HG02798 (cell line): ENCODE results near the gene UBE2Q1.
A peak's percentile ranks its signal among the peaks of the same experiment; 100 is the strongest.

Experiments
- ATAC-seq: cut with Tn5 transposase; IDR thresholded peaks from one replicate; pipeline ENCODE4 v1.9.1; 2021; ENCODE audit warnings: mild to moderate bottlenecking; ENCODE audit not compliant: unreplicated experiment, poor library complexity

The UBE2Q1 gene

DNA sequence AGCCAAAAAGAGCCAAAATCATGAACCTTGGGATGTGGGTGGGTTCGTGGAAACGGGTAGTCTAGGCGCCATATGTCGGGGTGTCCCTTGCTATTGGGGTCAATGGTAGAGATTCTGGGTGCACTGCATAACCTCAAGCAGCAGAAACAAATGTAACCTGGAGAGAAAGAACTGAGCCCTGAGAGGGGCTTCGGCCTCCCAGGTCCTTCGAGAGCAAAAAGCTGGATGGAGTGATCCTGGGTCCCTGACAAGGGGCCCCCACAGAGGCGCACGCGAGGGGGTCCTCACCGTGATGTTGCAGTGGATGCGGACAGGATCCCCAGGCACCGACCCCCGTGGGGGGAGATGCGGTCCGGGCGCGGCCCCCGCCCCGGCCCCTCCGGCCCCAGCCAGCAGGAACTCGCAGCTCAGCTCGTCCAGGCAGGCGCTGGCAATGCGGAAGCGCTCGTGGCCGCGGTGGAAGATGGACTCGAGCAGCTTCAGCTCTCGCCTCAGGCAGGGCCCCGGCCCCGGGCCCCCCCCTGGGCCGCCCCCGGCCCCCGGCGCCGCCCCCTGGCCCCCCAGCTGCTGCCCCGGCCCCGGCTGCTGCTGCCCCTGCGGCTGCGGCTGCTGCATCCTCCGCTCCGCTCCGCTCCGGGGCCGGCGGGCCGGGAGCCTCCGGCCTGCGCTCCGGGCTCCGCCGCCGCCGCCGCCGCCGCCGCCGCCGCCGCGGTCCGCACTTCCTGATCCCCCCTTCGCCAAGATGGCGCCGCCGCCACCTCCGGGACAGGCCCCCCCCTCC, at the start of gene UBE2Q1:
UBE2Q1 (minus strand) TSS at position 724 of the 781 bp plus-strand sequence; CDS start at position 615, 109 bp downstream.
- ATAC-seq, result peak; percentile 15

DNA sequence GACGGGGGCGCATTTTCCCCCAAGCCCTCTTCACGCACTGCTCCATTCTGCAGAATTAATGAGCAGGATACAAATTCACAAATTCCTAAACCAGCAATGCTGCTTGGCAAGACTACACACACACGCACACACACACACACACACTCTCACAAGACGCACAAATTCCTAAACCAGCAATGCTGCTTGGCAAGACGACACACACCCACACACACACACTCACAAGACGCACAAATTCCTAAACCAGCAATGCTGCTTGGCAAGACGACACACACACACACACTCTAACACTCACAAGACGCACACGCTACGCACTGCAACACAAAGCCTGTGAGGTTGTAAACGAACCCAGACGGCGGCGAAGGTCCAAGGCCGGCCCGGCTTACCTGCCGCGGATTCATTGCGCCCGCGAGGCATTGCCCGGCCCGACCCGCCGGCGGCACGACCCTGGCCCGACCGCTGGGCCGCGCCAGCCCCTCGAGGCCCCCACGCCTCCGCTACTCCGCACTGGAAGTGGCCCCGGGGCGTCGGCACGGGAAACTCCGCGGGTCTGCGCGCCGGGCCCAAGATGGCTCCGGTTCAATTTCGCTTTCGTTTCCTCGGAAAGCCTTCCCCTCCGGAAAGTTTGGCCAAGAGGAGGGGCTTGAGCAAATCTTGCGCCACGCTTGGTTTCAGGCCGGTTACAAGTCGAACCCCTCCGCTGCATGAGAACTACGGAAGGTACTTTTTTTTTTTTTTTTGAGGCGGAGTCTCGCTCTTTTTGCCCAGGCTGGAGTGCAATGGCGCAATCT, 49.3 kb upstream of the UBE2Q1 start, which contains the start of gene ADAR:
ADAR (minus strand) TSS at position 578 of the 788 bp plus-strand sequence; CDS start at position 398, 180 bp downstream.
- ATAC-seq, result peak; percentile 81

DNA sequence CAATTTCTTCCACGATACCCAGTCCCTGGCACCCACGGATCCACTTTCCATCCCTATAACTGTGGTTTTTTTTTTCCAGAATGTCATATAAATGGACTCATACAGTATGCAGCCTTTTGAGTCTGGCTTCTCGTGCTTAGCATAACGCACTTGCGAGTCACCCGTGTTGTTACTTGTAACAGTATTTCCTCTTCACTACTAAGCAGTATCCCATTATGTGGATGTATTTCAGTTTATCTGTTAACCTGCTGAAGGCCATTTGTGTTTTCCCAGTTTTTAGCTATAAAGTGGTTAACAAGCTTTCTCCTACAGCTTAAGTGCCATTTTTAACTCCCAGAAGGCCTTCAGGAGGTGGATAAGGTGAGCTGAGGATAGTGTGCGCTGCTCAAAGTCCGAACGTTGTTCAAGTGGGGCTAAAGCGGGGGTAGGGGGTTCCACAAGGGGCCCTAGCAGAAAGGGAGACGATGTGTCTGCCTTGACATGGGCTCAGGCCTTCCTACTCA, 48.7 kb upstream of the UBE2Q1 start:
- no peak for ATAC-seq

DNA sequence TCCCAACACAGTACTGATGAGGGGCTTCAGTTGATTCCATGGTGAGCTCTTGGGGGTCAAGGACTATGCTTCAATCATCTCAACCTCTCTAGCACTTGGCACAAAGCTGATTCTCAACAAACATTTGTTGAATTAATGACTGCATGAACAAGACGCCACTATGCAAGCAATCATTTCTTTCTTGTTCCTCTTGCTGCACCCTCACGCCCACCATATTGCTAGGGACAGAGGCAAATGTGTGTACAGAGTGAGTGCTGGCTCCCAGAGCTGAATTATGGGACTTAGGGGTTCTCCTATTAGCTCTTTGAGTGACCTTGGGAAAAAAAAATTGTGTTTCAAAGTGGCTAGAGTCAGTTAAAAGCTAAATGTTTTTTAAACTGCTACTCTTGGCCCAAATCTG, 47.1 kb upstream of the UBE2Q1 start:
- no peak for ATAC-seq

DNA sequence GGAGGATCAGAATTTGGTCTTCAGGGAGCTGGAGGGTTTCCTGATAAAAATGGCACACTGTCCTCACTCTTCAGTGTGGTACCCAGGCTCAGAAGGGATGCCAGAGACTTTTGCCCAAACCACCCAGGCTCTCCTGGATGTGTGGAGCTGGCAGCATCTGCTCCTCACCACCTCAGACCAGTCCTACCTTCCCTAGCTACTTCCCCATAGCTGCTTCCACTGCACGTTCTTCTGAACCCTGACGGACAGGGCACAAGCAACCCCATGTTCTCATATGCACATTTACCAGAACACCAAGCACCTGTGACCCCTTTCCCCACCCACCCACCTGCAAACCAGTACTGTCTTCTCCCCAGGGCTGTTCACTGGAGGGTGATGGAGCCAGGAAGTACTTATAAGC, 44.9 kb upstream of the UBE2Q1 start:
- no peak for ATAC-seq

DNA sequence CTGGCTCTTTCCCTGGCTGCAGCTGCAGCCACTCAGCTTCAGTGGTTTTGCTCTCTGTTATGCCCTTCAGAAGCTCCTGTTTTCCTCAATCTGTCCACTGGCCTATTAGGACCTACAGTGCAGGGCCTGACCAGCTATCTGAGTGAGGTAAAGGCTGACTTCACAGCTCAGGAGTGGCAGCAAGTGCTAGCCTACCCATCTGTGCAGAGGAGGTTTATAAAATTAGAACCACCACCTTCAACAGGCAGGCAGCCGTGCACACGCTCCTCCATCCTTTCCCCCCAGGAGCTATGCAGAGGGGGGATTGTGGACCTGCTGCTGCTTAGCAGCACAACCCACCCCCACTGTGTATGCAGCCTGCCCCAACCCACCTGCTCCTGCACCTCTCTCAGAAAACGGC, 41.2 kb upstream of the UBE2Q1 start:
- no peak for ATAC-seq

DNA sequence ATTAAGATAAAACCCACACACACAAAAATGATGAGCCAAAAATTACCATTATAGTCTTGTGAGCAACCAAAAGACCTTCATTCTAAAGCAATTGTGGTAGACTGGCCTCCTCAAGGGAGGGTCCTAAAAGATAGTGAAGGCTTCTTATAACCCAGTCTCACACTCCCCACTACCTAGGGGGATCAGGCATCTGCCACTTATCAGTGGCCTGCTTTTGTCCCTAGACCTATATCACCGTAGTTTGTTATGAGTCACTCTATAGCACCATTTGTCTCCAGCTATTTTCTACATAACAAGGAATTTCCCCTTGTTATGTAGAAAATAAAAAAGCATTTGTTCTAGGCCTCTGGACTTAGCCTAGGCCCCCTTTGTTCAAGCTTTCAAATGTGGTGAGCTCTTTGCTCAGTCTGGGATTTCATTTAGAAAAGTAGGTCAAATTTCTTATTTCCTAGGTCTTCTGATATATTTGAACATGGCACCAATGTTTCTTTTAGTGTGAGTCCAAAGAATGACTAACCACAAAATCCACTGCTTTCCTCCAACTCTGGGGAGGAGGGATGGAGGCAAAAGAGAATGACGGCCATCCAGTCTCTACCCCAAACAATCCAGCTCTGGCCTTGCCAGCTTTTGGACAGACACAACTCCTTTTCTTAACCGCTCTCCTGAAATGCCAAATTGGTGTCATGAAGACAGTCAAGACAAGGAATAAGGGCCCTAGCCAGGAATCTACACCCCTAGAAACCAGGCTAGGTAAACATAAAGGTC, 40.6 kb upstream of the UBE2Q1 start:
- ATAC-seq, result no peak

DNA sequence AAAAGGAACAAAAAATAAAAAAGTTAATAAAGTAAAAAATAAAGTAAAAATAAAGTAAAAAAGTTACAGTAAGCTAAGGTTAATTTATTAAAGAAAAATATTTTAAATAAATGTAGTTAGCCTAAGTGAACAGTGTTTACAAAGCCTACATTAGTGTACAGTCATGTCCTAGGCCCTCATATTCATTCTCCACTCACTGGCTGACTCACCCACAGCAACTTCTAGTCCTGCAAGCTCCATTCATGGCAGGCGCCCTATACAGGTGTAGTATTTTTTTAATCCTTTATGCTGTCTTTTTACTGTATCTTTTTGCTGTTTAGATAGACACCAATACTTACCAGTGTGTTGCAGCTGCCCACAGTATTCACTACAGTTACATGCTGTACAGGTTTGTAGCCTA, 37.2 kb upstream of the UBE2Q1 start:
- no peak for ATAC-seq

DNA sequence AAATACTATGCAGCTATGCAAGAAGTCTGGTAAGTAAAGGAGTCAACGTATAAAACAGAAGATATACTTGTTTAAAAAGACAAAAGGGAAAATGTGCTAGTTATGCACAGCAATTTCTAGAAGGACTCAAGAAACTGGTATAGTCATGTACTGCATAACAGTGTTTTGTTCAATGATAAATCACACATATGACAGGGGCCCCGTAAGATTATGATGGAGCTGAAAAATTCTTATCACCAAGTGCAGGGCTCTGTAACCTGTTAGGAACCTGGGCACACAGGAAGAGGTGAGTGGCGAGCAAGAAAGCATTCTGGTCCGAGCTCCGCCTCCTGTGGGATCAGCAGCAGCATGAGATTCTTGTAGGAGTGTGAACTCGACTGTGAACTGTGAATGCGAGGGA, 36.3 kb upstream of the UBE2Q1 start:
- no peak for ATAC-seq

DNA sequence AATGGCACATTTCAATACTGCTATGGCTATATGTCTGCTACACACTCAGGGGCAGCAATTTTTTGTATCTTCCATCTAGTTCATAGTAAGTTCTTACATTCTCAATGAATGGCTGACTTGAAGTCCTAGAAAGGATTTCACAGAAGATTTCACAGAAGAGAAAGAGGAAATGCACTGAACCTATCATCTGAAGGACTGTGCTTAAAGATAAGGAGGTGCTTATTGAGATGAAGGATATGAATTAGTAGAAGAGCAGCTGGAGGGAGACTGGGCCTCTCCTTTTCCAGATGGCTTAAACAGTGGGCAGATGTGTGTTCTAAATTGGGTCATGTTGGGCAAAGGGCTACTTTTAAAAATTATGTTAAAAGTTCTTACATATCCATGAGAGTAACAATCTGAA, 34.9 kb upstream of the UBE2Q1 start:
- ATAC-seq, result no peak

DNA sequence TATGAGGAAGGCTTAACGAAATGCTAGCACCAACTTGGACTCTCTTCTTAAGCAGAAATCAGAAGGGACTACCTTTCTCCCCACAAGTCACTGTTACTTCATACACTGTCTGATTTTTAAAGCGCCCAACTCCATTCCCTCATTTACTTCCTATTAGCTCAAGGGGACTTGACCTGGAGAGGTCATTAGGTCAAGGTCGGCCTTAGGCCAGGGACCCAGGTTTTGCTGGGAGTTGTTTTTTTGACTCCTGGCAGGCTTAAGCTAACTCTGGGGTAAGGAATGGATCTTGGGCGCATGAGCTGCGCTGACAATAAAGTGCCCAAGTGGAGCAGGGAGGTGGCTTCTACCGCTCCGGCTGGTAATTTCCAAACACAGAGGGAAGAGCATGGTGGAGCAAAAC, 32.7 kb upstream of the UBE2Q1 start:
- ATAC-seq, result no peak

DNA sequence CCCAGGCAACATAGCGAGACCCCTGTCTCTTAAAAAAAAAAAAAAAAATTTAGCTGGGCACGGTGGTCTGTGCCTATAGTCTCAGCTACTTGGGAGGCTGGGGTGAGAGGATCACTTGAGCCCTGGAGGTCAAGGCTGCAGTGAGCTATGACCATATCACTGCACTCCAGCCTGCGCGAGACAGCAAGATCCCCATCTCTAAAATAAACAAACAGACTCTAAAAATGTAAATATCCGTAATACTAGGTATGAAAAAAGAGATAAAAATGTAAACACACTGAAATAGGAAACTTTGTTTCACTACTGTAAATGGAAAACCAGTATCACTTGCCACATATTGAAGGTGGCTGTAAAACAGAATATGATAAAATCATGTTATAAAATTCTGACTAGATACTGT, 32.3 kb upstream of the UBE2Q1 start:
- no peak for ATAC-seq

DNA sequence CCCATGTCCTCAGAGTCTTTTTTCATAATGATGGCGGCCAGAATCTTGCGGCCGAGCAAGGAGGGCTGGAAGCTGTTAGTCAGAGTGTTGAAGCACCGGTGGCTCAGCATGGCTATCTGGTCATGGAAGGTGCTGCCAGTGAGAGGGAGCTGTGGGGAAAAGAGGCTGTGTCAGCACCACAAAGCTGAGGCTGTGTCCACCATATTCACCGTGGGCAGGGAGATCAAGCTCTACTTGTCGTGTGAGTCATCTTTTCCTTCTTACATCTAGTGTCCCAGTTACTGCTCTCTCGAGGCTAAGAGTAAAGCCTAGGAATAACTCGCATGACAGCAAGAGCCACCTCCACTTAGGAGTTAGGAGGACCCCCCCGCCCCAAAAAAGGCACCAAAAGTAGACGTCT, 31.3 kb upstream of the UBE2Q1 start:
- ATAC-seq, result no peak

DNA sequence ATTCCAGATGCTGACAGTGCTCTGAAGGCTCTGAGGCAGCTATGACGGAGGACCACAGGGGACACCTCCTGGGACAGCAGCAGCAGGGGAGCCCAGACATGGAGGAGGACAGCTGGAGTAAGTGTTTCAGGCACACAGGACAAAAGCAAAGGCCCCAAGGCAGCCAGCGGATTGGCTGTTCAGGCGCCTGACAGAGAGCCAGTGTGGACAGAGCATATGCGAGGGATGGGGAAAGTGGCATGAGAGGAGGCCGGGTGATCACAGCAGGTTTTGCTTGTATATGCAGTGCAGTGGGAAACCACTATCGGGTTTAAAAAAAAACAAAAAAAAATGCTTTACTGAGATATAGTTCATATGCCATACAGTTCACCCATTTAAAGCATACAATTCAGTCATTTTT, 28.2 kb upstream of the UBE2Q1 start:
- ATAC-seq, result no peak

DNA sequence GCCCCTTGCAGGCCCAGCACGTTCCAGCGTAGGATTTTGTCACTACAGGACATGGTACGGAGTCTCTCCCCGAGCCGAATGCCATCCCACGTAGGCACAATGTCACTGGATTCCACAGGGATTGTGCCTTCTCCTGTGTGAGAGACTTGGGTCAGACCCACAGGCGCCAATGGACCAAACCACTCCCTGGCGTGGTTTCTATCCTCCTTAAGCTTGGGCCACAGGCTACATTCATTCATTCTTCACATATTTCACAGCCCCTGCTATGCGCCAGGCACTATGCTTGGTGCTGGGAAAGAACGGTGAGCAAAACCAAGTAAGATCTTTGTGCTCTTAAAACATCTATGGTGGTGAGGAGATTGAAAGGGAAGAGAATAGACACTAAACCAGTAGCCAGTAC, 27.8 kb upstream of the UBE2Q1 start:
- no peak for ATAC-seq

DNA sequence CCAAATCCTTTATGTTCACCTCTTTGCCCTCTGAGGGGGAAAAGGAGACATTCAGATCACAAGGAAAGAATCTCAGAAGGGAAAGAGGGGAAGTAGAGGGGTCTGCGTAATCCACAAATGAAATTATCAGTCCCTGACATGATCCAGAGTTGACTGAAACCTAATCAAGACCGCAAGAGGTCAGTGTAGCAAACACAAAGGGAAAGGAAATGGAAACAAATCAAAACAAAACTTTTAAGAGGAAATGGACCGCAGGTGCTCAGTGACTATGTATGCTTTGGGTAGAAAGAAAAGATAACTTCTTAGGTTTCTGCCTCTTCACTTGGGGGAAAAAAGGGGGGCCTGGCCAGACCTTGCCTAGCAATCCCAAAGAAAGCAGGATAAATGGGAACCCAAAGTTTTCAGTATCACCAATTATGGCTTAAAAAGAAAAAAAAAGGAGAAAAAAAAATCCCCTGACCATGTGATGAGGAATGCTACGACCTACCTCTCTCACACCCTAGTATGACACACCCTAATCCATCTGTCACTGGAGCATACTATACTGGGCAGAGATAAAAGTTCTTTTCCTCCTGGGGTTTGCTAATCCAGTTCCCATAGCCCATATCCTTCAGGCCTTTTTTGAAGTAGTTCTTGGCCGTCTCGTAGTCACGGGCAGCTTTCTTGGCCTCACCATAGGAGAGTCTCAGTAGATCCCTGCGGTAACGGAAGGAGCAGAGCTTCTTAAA, 26.0 kb upstream of the UBE2Q1 start:
- no peak for ATAC-seq

DNA sequence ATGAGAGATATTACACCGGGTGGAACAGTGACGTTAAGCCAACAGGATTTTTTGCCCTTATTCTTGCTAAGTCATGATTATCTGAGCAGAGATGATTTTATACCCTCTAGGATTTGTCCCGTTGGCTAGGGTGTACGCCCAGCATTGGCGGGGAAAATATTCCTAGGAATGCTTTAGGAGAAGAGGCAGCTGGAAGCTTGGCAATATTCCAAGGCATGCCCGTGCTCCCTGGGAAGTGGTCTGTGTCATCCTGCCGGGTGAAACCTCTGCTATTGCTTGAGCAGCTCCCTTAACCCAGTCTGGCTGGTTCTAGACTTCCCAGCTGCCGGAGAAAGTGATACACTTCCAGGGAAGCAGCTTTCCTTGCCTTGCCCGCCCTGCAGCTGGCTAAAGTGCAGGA, 25.3 kb upstream of the UBE2Q1 start:
- ATAC-seq, result no peak

DNA sequence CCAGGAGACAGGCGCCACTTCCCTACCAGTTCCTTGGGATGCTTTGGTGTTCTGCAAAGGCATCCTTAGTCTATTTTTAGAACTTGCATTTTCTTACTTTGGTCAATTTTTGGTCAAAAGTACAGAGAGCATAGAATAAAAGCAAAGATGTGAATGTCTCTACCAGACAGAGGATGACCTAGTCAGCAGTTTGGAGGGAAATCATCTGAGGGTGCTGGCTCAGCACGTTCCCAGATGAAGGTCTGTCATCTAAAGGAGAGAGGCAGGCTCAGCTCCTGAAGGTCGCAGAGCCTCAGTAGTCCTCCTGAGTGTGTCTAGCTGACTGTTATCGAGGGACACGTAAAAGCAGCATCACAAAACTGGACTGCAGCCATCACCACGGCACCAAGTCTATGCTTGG, 24.4 kb upstream of the UBE2Q1 start:
- ATAC-seq, result no peak

DNA sequence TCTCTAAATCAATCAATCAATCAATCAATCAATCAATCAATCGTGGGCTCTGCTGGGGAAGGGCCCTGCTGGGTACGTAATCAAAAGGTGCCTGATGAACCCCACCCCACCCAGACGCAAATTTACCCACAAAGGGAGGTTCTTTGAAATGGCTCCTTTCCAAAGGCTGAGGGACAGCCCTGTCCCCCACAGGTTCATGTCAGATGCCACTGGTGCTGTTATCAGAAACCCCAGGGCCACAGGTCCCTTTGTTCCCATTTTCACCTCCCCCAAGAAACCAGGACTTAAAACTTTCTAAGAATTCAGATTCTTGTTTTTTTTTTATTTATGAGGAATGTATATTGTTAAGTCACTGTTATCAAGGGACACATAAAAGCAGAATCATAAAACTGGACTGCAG, 23.3 kb upstream of the UBE2Q1 start:
- ATAC-seq, result no peak

DNA sequence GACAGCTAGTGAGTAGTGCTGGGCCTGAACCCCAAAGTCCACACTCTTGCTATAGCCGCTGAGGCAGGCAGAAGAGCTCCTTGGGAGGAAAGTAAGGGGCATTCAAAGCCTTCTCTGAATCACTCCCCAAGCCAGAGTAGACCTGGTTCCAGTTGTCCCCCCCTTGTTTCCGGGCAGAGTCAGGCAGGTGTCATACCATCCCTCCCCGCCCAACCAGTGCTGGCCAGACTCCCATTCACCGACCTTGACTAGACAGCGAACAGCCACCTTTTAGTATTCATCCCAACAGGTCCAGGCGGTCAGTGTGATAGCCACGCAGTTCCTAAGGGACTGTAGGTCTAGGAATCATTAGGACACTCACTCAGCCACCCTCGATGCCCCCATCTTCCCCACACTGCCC, 20.9 kb upstream of the UBE2Q1 start:
- ATAC-seq, result no peak
